OCI-LY7 (cell line): ENCODE measurements around the gene RHOBTB3.

Source experiments
- CTCF ChIP-seq: fragments of 200-600 bp; sonication (generic); conservative IDR thresholded peaks from 2 replicates; pipeline ENCODE4 v1.5.1; 2014; ENCODE audit warnings: mild to moderate bottlenecking, antibody characterized with exemption, low read length, moderate library complexity, mixed read lengths
- EZH2phosphoT487 ChIP-seq: fragments of 200-600 bp; sonication (generic); IDR thresholded peaks from 2 replicates; pipeline ENCODE4 v1.6.1; 2018; ENCODE audit warnings: low read depth, borderline replicate concordance, mild to moderate bottlenecking, mixed run types, antibody characterized with exemption, low read length, moderate library complexity, mixed read lengths

DNA sequence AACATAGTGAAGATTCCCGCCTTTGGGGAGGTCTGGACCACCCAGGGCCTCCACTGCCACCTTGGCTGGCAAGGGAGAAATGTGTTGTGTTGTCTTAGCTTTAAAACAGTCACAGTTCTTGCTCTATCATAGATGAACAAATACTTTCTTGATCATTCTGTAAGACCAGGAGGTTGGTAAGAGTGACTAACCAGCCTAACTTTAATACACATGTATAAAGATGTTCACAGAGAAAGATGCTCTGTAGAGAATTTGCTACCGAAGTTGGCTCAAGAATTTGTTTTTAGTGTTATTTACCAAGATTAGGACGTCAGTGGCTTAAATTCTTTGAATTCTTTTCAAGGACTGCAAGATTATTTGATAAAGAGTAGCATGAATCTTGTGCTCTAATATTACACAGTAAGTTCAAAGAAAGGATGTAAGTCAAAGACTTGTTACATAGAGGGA, 63.0 kb downstream of the RHOBTB3 start:
- no peak for TF ChIP-seq EZH2phosphoT487
- no peak for TF ChIP-seq CTCF
